ENCODE results near the gene PDE1A.

PDE1A gene

GRCh38 chr2:182267971-182268370 is 158.9 kb downstream of the PDE1A start:
- DNase-seq (ENCODE audit: low spot score) = no peak

GRCh38 chr2:182266909-182267308 is 159.9 kb downstream of the PDE1A start:
- no peak for DNase-seq (ENCODE audit: low spot score)

DNA sequence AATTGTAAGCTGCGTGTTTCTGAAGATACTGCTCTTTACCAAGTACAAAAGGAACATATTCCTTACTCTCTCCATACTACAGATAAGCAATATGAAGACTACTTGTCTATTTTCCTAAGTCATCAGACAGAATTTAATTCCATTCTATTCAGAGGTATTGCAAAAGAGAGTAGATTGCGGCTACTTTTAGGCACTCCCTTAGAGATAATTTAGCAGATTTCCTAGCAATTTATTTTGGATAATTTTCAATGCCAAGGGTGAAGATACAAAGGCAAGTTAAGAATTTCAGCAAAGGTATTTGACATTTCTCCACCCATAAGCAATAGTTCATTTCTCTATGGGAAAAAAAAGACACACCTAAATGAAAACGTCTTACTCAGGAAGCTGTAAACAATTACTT is 161.1 kb downstream of the PDE1A start:
- no peak for DNase-seq (ENCODE audit: low spot score)

DNA sequence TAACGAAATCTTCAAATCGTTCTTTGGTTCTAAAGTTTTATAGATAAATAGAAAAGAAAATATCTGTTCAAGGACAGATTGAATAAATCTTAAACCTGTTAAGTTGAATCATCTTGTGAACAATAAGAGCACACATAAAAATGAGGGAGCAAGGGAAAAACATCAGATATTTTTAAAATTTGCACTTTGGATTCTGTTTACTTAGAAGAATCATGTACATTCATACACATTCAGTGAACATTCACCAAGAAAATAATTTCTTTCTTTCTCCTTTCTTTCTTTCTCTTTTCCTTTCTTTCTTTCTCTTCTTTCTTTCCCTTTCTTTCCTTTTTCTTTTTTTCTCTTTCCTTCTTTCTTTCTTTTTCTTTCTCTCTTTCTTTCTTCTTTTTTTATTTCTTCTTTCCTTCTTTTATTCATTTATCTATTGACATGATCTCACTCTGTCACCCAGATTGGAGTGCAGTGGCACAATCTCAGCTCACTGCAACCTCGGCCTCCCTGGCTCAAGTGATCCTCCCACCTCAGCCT is 164.9 kb downstream of the PDE1A start:
- DNase-seq (ENCODE audit: low spot score) = no peak

DNA sequence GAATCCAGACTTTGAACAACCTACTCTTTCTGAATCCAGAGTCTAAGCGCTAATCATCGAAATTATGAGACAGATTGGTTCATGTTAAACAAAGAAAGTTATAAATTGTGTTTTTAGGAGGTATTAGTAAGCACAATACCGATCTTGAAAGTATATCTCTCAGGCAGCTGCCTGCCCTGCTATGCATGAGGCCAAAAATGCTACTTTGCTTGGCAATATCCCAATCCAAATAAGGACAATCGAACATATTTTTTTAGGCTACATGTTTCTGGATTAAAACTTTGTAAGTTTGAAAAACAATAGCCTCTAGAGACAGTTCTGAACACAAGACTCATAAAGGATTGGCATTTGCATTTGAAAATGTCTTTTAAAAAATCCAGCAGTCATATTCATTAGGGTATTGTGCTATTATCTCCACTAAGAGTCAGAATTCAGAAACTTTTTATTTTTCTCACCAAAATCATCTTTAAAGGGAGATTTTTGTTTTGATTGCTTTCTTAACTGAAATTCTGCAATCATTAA is 167.1 kb downstream of the PDE1A start:
- DNase-seq (ENCODE audit: low spot score) = no peak

GRCh38 chr2:182252534-182252933 is 174.3 kb downstream of the PDE1A start:
- DNase-seq (ENCODE audit: low spot score) = no peak

- DNase-seq (ENCODE audit: low spot score) = no peak
These were observed 177.9 kb downstream of the PDE1A start for GRCh38 chr2:182248898-182249297.

GRCh38 chr2:182248362-182248761 is 178.5 kb downstream of the PDE1A start:
- DNase-seq (ENCODE audit: low spot score) = peak; percentile 47

- DNase-seq (ENCODE audit: low spot score) = no peak
These were observed 179.0 kb downstream of the PDE1A start for GRCh38 chr2:182247831-182248230.

GRCh38 chr2:182245963-182246362 is 180.9 kb downstream of the PDE1A start:
- DNase-seq (ENCODE audit: low spot score) = no peak

- DNase-seq (ENCODE audit: low spot score) = no peak
These were observed 184.2 kb downstream of the PDE1A start for GRCh38 chr2:182242609-182243008.

GRCh38 chr2:182241936-182242335 is 184.9 kb downstream of the PDE1A start:
- DNase-seq (ENCODE audit: low spot score) = no peak

DNA sequence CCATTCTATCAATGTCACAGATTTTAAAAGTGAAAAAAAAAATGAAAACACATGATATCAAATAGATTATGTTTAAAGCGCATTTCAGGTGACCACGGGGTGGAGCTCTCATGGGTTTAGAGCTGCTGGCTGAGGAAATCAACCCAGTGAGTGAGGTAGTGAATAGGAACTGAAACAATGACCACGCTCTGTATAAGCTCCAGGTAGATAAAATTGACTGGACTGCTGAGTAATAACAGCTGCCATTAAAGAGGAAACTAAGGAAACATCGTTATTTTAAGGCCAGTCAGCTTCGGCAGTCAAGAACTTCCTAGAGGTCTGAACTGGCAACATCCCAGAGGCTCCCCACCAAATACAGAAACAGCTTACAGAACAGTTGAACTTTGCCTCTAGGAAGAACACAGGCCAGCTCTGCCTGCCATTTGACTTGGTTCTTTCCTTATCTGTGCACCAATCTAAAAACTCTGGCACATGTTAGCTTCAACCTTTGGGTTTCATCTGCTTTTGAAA is 185.9 kb downstream of the PDE1A start:
- DNase-seq (ENCODE audit: low spot score) = peak; percentile 74

DNA sequence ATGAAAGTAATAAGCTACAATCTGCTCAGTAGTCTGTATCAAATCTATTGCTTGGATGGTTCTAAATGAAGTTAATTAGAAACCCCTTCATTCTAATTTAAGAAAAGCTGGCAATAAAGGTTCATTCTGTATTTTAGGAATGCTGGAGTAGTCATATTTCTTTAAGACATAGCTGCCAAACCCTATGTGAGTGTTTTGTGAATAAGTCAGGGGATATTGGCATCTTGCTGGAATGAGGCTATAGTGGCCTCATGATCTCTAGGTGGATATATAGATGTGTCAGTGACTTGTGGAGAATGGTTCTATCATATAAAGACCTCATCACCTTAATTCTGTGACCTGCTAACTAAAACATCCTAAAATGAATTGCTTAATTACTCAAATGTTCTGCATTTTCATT is 196.3 kb downstream of the PDE1A start:
- DNase-seq (ENCODE audit: low spot score) = no peak

DNA sequence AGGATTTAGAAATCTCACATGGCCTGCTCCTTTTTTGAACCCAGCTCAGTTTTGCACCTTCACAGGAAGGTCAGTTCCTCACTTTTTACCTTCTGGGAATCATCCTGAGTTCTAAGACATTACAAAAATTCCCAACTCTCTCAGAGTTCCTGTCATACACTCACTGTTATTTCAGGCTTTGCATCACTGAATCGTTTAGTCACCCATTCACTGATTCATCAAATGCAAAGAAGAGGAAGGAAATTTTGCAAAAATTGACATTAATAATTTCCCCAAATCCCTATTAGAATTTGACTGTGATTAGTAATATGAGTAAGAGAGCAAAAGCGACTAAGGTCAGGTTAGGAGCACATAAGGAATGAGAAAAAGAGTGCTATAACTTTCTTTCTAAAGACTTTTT is 197.5 kb downstream of the PDE1A start:
- DNase-seq (ENCODE audit: low spot score) = no peak

DNA sequence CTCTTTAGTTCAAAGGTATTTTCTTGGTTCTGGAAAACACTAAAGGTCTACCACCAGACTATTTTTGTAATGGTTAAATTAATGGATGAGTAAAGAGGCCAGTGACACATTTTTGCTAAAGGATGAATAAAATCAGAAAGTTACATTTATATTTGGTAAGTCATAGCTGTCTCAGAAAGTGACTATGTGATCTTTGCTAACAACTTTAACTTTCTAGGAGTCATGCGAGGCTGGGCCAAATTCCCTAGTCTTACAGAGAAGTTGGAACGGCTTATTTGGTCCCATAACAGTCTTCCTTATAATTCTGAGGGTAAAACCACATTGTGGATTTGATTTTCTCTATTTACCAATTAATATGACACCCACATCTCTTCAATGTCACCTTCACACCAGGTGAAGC is 198.1 kb downstream of the PDE1A start:
- no peak for DNase-seq (ENCODE audit: low spot score)

DNA sequence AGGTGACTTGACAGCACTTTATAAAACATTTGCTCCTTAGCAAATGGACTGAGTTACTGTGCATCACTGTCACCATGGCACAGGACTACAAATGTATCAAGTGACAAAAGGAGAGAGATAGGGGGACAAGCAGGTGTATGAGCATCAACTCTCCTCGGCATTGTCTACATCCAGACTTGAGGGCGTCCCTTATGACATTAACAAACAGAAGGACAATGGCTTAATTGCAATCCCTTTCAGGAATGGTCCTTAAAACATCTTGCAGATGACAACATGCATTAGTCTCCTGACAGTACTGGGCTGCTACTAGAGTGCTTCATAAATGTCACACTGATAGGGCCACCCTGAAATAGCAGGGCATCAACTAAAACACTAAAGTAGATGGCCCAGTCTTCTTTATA is 198.8 kb downstream of the PDE1A start:
- no peak for DNase-seq (ENCODE audit: low spot score)

- DNase-seq (ENCODE audit: low spot score) = no peak
These were observed 200.0 kb downstream of the PDE1A start for GRCh38 chr2:182226807-182227206.

DNA sequence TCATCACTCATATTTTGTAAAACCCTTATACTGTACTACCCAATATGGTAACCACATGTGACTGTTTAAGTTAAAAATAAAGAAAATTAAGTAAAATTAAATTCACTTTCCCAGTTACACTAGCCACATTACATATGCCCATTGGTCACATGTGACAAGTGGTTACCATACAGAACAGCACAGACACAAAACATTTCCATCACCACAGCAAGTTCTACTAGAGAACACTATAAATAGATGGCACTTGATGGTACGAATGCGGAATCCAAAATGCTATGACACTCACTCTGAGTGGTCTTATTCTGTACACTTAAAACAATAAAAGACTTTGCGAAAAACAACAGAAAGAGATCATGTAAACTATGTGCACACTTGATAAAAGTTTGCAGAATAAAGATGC is 202.2 kb downstream of the PDE1A start:
- DNase-seq (ENCODE audit: low spot score) = no peak

DNA sequence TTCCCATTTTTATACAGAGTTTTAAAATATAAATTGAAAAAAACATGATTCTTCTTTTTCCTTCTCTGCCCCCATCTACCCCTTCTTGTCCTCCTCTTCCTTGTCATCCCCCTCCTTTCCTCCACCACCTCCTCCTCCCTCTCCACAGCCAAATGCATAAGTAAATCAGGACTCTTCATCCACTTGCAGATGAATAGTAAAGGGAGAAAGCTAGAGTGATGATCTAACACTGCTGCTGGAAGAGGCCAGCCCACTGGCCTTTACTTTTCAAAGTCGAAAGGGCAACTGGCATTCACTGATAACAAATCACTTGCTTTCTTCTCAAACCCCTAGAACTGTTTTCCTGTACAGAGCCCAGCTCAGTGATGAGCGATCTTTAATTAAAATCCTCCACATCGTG is 205.8 kb downstream of the PDE1A start:
- DNase-seq (ENCODE audit: low spot score) = no peak

DNA sequence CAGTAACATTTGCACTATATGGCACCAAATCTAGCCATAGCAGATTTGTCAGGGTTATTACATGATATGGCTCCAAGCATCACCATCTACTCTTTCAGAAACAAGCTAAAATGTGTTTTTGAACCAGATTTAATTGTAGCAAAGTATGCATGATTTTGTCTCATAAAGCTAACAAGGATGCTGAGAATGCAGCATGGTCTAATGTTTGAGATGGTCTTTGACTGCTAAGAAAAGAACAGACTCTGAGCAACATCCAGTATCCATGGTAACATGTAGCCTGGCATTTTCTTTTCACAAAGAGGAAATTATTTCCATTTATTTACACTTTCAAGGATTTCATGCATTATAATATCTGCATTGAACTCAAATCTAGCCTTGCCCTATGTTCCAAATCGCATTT is 206.5 kb downstream of the PDE1A start:
- DNase-seq (ENCODE audit: low spot score) = no peak

- no peak for DNase-seq (ENCODE audit: low spot score)
These were observed 216.2 kb downstream of the PDE1A start for GRCh38 chr2:182210669-182211068.

- no peak for DNase-seq (ENCODE audit: low spot score)
These were observed 218.4 kb downstream of the PDE1A start for GRCh38 chr2:182208421-182208820.

DNA sequence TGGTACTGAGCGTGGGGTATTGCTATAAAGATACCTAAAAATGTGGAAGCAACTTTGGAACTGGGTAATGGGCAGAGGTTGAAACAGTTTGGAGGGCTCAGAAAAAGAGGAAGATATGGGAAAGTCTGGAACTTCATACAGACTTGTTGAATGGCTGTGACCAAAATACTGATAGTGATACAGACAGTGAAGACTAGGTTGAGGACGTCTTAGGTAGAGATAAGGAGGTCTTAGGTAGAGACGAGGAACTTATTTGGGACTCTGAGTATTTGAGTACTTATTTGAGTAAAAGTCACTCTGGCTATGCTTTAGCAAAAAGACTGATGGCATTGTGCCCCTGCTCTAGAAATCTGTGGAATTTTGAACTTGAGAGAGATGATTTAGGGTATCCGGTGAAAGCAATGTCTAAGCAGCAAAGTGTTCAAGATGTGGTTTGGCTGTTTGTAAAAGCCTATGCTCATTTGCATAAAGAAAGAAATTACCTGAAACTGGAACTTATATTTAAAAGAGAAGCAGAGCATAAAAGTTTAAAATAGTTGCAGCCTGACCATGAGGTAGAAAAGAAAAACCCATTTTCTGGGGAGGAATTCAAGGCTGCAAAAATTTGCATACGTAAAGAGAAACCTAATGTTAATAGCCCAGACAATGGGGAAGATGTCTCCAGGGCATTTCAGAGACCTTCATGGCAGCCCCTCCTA is 219.6 kb downstream of the PDE1A start:
- DNase-seq (ENCODE audit: low spot score) = no peak

All from NAMALWA (cell line).